Fibroblast of lung (primary cell): ENCODE results near the gene DNAJA3.

Experiments used
- CTCF ChIP-seq, 2 donors: IDR thresholded peaks in 1 of 2; conservative IDR thresholded peaks in 1 of 2; 1 replicate in 1 of 2; 2 replicates in 1 of 2; pipeline ENCODE4 v1.5.1; 2011 to 2012; ENCODE audit warnings: low read length in 2 of 2, control low read depth in 1 of 2, inconsistent platforms in 1 of 2, low read depth in 1 of 2, mild to moderate bottlenecking in 1 of 2
- EZH2 ChIP-seq: IDR thresholded peaks from 2 replicates; pipeline ENCODE4 v1.5.1; 2012; ENCODE audit warnings: low read length, control low read depth, mild to moderate bottlenecking; ENCODE audit errors: missing control alignments

DNA sequence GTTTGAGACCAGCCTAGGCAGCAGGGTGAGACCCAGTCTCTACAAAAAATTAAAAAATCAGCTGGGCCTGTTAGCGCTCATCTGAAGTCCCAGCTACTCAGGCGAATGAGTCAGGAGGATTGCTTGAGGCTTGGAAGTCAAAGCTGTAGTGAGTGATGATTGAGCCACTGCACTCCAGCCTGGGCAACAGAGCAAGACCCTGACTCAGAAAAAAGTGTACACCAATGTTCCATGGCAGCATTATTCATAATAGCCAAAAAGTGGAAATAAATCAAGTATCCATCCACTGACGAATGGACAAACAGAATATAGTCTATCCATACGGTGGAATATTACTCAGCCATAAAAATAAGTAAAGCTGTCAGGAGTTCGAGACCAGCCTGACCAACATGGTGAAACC lies 46.2 kb downstream of the DNAJA3 start:
- TF ChIP-seq CTCF (conservative IDR thresholded peaks at IDR 0.05 in 1 of 2, IDR thresholded peaks at IDR 0.05 in 1 of 2; ENCODE audit: low read depth in 1 of 2, low read length in 2 of 2) (no peak), EZH2 (no peak)
